SW480 (cell line): ENCODE results near the gene OR10G6.
"Not testable (repeated sequence)": the region's sequence is repeated elsewhere in the genome, so short reads cannot be mapped to it uniquely, and the experiment has no call there.

Experiments used
- DNase-seq: peaks from one replicate; pipeline ENCODE4 v3.0.0-alpha.2; 2016; ENCODE audit warnings: low spot score

The OR10G6 gene, protein sequence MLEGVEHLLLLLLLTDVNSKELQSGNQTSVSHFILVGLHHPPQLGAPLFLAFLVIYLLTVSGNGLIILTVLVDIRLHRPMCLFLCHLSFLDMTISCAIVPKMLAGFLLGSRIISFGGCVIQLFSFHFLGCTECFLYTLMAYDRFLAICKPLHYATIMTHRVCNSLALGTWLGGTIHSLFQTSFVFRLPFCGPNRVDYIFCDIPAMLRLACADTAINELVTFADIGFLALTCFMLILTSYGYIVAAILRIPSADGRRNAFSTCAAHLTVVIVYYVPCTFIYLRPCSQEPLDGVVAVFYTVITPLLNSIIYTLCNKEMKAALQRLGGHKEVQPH

DNA sequence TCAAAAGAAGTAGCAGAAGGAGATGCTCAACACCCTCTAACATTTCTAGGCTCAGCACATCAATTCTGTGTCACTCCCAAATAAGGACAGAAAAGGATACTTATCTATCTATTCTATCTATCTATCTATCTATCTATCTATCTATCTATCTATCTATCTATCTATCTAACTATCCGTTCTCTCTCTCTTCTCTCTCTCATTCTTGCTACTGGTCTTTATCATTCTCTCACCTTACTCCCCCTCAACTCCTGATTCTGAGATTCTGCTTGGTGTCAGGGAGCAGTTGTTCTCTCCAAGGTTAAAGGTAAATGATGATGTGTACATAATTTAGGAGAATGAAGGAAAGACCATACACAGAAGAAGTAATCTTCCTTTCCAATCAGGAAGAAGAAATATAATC, at the start of gene OR10G6:
Gene OR10G6, minus strand, starts transcription at position 43 of the 400 bp plus-strand sequence. Its CDS starts 0 bp downstream, at position 43.
- DNase-seq, result no peak

DNA sequence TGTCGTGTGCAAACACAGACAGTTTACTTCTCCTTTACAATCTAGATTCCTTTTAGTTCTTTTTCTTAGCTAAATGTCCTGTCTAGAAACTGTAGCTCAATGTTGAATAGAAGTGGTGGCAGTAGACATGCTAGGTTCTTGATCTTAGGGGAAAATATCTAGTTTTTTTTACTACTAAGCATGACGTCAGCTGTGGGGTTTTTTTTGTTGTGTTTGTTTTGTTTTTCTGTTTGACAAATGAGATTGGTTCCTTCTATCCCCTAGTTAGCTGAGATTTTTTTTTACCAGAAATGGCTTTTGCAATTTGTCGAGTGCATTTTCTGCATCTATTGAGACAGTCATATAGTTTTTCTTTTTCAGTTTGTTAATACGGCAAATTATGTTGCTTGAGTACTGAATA, 48.5 kb upstream of the OR10G6 start:
- no peak for DNase-seq

DNA sequence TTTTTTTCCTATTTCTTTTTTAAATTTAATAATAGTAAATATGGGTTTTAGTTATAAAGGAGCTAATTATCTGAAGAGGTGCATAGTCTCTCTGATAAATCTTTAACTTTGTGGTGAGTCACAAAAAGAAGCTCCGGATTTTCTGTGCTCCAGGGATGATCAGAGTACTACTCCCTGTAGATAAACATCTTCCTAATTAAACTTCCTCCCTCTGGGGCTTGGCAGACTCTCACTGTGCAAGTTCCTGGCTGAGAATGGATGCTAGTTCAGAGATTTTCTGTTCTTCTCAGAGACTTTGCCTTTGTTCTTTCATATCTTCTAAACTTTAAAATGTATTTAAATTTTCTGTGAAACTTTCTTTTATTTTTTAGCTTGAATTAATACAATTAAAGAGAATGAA, 46.3 kb upstream of the OR10G6 start, which contains the start of gene OR10G7:
Gene OR10G7, minus strand, starts transcription at position 72 of the 400 bp plus-strand sequence. CDS start 2,324 bp downstream, outside the sequence.
- no peak for DNase-seq

DNA sequence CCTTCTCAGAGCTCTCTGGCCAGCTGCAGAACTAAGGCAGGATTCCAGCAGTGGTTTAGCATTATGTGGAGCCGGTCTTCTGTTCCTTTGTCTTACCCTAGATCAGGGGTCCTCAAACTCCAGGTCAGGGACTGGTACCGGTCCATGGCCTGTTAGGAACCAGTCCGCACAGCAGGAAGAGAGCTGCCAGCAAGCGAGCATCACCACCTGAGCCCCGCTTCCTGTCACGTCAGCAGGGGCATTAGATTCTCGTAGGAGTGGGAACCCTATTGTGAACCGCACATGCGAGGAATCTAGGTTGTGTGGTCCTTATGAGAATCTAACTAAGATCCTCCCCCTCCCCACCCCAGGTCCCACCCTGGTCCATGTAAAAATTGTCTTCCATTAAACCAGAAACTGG, 44.6 kb upstream of the OR10G6 start:
- DNase-seq, result no peak

DNA sequence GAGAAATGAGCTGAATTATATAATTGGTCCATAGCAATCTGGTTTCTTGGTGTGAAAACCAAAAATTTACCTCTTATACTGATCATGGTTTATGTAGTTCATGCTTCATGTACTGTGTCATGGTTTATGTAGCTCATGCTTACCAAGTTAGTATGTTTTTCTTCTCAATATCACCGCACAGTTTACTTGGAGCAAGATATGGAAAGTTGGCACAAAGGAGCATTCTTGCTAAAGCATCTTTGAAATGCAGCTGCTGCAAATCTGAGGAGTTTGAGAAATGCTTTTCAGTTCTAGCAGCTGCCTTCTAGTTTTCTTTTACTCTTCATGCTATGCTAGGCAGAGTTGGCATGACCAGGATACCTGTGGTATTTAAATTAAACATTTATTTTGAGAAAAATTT, 41.7 kb upstream of the OR10G6 start:
- no peak for DNase-seq

DNA sequence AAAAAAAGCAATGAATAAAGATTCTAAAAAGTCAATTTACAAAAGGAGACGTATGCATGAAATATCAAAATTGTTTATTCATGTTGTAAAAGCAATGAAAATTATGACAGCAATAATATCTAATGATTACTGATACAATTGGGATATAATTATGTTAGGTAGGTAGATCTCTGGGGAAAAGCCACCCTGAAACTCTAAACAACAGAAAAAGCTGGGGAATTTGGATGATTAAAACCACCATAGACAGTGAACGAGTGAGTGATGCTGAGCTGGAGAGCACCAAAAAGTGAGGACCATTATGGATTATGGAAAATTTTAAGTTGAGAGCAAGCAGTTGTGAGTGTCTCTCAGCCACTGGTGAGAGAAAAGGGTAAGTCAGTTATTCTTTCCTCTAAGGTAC, 31.5 kb upstream of the OR10G6 start, which contains the start of gene OR10G8:
Gene OR10G8, plus strand, starts transcription at position 301 of the 400 bp plus-strand sequence. CDS start 2,825 bp downstream, outside the sequence.
- DNase-seq, result no peak

DNA sequence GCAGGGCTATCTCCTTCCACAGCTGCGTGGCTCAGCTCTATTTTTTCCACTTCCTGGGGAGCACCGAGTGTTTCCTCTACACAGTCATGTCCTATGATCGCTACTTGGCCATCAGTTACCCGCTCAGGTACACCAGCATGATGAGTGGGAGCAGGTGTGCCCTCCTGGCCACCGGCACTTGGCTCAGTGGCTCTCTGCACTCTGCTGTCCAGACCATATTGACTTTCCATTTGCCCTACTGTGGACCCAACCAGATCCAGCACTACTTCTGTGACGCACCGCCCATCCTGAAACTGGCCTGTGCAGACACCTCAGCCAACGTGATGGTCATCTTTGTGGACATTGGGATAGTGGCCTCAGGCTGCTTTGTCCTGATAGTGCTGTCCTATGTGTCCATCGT, 20.9 kb upstream of the OR10G6 start:
- DNase-seq, result not testable (repeated sequence)

DNA sequence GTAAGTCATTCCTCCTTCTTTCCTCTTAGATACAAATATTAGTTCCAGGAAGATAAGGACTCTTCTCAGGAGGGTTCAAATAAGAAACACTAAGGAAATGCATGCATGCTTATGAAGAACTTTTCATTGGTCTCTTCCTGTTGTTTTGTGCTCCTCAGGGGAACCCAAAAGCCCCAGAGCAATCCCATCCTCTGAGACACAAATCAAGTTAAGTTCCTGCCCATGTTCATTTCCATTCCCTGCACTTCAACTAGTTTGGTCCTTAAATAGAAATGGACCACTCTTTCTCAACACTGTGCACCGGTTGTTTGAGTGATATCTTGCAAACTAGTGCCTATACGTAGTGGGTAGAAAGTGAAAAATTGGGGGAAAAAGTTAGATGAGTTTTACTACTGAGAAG, 17.7 kb upstream of the OR10G6 start, which contains the start of gene OR10G4:
Gene OR10G4, plus strand, starts transcription at position 301 of the 400 bp plus-strand sequence. CDS start 2,578 bp downstream, outside the sequence.
- DNase-seq, result no peak

DNA sequence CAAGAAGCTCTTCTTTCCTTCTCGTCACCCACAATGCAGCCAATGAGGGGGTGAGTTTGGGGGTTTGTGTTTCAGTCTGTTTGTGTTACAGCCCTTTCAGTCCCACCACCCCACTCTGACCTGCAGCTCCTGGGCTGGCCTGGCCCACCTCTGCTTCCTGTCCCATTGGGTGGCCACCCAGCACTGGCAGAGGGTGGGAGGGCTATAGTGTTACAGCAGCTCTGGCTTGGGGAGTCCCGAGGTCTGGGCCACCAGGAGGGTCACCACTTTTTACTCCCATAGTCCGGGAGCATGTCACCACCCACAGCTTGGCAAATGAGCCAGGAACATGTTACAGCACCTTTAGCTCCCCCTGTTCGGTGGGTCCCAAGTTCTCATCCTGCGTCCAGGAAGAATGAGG, 15.7 kb downstream of the OR10G6 start:
- DNase-seq, result no peak

DNA sequence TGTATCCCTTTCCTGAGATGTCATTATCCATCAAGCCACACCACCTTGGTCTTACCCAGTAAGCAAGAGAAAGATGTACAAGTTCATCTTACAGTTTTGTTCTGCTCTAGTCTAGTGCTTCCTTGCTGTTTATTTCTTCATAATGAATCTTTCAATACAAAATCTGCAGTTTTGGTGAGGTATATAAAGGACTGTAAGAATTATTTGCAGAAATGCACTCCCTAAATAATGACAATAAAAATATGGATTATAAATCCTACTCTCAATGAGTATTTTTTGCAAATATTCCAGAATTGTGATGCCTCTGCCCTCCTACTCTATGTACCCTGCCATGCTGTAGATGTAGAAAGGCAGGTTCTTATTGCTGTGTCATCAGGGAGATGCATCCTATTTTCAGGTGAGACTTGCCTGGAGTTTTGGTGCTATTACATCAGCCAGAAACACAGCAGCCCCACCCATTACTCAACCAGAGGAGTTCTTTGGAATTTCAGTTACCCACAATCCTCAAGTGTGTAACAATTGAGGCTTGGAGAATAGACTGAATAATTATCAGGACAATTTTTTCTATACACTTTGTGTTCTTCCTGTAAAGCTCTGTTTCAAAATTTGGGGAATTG, 17.1 kb downstream of the OR10G6 start, which contains the start of gene OR10S1:
Gene OR10S1, minus strand, starts transcription at position 51 of the 617 bp plus-strand sequence. CDS start 117 bp downstream, outside the sequence.
- peak; percentile 72 for DNase-seq

DNA sequence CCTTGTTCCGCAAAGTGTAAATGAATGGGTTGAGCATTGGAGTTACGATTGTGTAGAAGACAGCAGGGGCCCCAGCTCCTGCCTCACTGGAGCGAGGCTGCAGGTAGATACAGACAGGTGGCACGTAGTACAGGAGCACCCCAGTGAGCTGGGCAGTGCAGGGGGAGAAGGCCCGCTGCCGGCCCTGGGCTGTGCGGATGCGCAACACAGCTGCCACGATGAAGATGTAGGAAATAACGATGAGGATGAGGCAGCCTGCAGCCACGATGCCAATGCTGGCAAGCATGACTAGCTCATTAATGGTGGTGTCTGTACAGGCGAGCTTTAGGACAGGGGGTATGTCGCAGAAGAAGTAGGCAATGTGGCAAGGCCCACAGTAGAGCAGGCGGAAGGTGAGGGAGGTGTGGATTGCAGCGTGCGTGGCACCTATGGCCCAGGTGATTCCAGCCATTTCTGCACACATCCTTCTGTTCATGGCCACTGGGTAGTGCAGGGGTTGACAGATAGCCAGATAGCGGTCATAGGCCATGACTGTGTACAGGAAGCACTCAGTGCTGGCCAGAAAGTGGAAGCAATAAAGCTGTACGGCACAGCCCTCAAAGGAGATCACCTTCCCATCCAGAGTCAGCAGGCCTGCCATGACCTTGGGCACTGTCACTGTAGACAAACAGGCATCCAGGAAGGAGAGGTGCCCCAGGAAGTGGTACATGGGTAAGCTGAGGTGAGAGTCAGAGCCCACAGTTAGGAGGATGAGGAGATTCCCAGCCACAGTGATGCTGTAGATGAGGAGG, 18.0 kb downstream of the OR10G6 start:
- no peak for DNase-seq

DNA sequence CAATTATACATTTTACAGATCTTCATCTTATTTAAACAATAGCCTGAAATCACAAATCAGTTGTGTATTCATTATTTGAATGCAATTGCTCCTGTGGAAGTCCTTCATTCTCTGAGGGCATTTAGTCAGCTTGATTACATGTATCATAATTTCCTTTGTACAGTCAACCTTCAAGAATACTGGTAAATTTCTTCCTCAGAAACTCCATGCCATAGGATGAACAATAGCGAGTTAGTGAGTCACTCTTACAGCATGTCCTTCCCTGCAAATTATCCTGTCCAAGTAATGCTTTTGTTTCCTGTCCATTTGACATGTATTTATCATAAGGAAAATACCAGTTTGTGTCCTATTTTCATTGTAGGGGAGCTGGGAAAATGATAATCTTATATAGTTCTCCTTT, 21.1 kb downstream of the OR10G6 start:
- peak; percentile 5 for DNase-seq

DNA sequence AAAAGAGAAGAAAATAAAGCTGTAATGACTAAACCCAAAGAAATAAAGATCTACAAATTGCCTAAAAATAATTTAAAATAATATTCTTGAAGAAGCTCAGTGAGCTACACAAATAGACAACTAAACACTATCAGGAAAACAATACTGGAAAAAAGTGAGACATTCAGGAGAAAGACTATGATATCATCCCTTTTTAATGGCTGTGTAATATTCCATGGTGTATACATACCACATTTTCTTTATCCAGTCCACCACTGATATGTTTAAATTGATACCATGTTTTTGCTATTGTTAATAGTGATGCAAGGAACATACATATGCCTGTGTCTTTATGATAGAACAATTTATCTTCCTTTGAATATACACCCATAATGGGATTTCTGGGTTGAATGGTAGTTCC, 38.2 kb downstream of the OR10G6 start:
- no peak for DNase-seq

DNA sequence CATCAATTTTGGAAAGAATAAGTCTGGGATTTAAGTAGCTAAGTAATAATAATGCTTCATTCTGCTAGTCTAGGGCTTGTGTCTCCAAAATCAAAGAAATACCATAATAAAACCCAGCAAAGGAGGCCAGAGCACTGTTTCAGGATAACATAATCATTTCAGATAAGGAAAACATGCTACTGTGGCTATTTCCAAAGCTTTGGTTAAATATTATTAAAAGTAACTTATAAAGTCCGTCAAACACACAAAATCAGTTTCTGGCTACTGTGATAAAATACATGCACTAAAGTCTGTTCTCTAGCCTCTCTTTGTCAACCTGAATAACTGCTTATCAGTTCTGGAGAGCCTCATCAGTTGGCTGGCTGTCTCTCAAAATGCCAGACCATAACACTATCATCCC, 49.8 kb downstream of the OR10G6 start:
- no peak for DNase-seq
